ENCODE data around the gene VASN.

Gene VASN

GRCh38 chr16:4428500-4428899 is 56.9 kb downstream of the VASN start:
- no peak for FAIRE-seq
- no peak for DNase-seq (ENCODE audit: insufficient read length)
- TF ChIP-seq TAF1 (IDR thresholded peaks at IDR 0.05; ENCODE audit: borderline replicate concordance, low read depth, low read length) (no peak), POLR2AphosphoS5 (IDR thresholded peaks at IDR 0.05; ENCODE audit: low read depth, low read length) (no peak), POLR2A (IDR thresholded peaks at IDR 0.05; ENCODE audit: low read depth, low read length) (no peak)

GRCh38 chr16:4431023-4431422 is 59.4 kb downstream of the VASN start:
- no peak for DNase-seq (ENCODE audit: insufficient read length)
- TF ChIP-seq POLR2AphosphoS5 (IDR thresholded peaks at IDR 0.05; ENCODE audit: low read depth, low read length) (no peak), POLR2A (IDR thresholded peaks at IDR 0.05; ENCODE audit: low read depth, low read length) (no peak), TAF1 (IDR thresholded peaks at IDR 0.05; ENCODE audit: borderline replicate concordance, low read depth, low read length) (no peak)
- no peak for FAIRE-seq

Data from GM12892 (cell line).